Middle frontal gyrus (tissue), 1 donor: ENCODE data around the gene SSMEM1.
"Not testable (repeated sequence)": the region's sequence is repeated elsewhere in the genome, so short reads cannot be mapped to it uniquely, and the experiment has no call there.

Experiments
- DNase-seq: peaks from one replicate; pipeline ENCODE4 v3.0.0-alpha.2; 2015; ENCODE audit warnings: low spot score; ENCODE audit errors: extremely low spot score

SSMEM1 gene

GRCh38 chr7:130210181-130210935 is 2.7 kb downstream of the SSMEM1 start:
- no peak for DNase-seq

DNA sequence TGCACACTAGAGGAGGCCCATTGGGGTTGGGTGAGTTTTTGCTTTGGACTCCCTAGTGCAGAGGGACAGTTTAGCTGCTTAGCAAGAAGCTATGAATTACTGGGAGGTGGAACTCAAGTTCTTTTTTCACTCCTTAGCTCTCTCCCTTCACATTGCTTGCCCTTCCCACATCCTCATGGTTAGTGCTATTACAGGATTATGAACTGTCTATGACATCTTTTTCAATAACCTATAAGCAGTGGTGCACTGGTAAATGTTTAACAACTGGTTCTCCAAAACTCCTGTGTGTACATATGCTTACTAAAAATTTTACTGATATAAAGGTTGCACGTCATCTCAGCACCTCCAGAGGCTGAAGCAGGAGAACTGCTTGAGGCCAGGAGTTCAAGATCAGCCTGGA is 6.2 kb downstream of the SSMEM1 start:
- no peak for DNase-seq

DNA sequence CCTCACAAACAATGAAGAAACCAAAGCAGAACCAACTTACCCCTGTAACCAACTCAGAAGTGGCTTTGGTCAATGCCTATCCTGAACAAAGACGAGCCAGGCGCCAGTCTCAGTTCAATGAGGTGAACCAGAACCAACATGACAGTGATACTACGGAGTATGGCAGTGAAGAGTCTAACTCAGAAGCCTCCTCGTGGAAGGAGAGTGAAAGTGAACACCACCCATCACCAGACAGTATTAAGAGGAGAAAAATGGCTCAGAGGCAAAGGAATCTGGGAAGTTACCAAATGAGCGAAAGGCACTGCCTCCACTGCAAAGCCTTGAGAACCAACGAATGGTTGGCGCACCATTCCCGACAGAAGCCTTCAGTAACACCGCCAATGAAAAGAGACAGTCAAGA is 8.4 kb downstream of the SSMEM1 start:
- DNase-seq: no peak

- DNase-seq: no peak
These were observed 9.1 kb downstream of the SSMEM1 start for GRCh38 chr7:130216750-130217149.

GRCh38 chr7:130218806-130219620 is 11.4 kb downstream of the SSMEM1 start:
- no peak for DNase-seq

- no peak for DNase-seq
These were observed 12.2 kb downstream of the SSMEM1 start for GRCh38 chr7:130219871-130220270.

DNA sequence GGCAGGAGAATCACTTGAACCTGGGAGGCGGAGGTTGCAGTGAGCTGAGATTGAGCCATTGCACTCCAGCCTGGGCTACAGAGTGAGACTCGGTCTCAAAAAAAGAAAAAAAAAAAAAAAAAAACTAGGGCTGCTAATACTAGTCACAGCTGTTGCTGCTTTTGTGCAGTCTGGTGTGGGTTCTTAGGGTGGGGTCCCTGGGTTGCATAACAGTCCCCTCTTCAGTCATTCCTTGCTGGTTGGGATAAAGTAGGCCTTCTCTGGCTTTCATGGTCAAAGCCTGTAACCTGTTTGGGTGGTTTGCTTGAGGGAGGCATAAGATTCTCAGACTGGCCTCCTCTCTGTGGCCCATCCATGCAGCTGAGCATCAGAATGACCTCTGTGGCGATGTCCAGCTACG is 14.1 kb downstream of the SSMEM1 start:
- DNase-seq: no peak

- DNase-seq: no peak
These were observed 16.0 kb downstream of the SSMEM1 start for GRCh38 chr7:130223646-130224045.

DNA sequence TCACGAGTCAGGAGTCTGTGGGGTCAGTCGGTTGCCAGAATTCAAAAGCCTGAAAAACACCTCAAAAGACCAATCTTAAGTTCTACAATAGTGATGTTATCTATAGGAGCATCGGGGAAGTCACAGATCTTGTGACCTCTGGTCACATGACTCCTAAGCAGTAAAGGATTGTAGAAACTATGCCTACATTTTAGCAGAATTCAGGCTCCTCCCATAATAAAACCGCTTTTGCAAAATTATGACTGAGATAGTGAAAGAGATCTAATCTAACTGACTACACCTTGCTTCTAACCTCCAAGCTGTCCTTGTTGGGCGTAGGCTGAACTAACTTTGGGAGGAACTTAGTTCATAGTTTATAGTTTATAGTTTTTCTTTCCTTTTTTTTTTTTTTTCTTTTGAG is 16.6 kb downstream of the SSMEM1 start:
- no peak for DNase-seq

DNA sequence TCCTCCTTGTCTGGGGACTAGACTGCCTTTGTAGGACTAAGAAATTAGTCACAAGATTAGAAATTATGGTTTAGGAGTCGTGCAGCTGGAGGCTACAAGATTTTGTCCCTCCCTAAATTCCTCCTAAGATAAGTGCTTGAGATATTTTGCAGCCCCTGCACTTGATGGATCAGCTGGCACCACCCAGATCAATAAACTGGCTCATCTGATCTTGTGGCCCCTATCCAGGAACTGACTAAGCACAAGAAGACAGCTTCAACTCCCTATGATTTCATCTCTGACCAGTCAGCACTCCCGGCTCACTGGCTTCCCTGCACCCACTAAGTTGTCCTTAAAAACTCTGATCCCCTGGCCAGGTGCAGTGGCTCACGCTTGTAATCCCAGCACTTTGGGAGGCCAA is 17.3 kb downstream of the SSMEM1 start:
- DNase-seq: not testable (repeated sequence)

GRCh38 chr7:130226333-130226732 is 18.7 kb downstream of the SSMEM1 start:
- DNase-seq: no peak

GRCh38 chr7:130227883-130228575 is 20.4 kb downstream of the SSMEM1 start:
- no peak for DNase-seq

DNA sequence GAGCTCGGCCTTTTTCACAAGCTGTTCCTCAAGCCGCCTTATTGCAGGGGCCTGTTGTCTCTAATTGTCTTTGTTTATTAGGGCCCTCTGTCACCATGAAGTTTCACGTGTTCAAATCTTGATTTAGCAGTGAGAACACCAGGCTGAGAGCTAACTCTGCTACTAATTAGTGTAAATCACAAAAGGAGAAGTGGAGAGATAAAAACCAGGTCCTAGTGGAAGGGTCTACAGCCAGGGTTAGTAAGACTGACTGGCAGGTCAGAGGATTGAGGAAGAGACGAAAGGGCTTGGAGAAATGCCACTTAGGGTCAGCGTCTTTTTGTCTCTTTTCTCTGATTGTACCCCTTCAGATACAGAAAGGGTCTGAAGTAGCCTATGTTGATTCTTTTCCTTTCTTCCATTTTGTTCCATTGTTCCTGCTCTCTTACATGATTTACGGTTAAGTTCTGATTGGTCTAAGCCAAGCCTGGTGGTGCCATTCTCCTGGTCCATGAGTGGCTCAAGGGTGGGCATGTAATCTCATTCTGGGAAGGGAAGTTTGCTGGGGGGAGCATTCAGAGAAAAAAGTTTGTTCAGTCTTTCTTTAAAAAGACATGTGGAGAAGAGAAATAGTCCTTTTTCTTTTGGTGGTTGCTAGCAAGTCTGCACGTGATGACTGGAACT is 21.3 kb downstream of the SSMEM1 start:
- DNase-seq: no peak

DNA sequence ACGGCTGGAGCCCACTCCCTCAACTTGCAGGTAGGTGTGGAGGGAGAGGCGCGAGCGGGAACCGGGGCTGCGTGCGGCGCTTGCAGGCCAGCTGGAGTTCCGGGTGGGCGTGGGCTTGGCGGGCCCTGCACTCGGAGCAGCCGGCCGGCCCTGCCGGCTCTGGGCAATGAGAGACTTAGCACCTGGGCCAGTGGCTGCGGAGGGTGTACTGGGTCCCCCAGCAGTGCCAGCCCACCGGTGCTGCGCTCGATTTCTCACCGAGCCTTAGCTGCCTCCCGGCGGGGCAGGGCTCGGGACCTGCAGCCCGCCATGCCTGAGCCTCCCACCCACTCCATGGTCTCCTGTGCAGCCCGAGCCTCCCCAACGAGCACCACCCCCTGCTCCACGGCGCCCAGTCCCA is 22.3 kb downstream of the SSMEM1 start:
- not testable (repeated sequence) for DNase-seq

DNA sequence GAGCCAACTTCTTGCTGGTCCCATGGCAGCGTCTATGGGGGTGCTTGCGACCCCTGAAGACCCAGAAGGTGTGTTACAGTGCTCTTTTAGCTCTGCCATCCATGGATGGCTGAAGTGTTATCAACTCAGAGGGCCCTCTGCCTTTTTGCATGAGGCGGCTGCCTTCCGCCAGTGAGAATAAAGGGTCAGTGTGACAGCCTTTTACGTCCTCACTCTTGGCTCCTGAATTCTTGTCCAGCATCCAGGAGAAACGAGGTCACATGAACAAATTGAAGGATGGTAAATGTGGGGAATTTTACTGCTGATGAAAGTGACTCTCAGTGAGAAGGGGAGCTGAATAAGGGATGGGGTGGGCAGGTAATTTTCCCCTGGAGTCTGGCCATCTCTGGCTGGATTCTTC is 24.1 kb downstream of the SSMEM1 start:
- no peak for DNase-seq

DNA sequence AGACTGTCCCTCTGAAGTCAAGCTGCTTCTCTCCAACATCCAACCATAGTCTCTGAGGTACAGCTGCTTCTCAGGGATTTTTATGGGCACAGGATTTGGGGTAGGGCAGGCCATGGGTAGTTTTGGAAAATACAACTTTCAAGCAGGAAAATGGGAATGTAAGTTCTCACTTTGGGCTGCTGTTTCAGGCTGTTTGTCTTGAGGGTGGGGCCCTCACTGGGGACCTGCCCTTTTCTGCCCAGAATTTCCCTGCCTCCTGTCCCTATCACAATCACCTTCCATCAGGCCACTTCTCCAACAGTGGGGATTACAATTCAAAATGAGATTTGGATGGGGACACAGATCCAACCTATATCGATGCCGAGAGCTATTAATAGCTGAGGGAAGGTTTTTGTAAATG is 24.5 kb downstream of the SSMEM1 start:
- no peak for DNase-seq

GRCh38 chr7:130234078-130234477 is 26.4 kb downstream of the SSMEM1 start:
- no peak for DNase-seq

GRCh38 chr7:130236361-130236760 is 28.7 kb downstream of the SSMEM1 start:
- DNase-seq: not testable (repeated sequence)

GRCh38 chr7:130240240-130240639 is 32.6 kb downstream of the SSMEM1 start:
- DNase-seq: no peak

DNA sequence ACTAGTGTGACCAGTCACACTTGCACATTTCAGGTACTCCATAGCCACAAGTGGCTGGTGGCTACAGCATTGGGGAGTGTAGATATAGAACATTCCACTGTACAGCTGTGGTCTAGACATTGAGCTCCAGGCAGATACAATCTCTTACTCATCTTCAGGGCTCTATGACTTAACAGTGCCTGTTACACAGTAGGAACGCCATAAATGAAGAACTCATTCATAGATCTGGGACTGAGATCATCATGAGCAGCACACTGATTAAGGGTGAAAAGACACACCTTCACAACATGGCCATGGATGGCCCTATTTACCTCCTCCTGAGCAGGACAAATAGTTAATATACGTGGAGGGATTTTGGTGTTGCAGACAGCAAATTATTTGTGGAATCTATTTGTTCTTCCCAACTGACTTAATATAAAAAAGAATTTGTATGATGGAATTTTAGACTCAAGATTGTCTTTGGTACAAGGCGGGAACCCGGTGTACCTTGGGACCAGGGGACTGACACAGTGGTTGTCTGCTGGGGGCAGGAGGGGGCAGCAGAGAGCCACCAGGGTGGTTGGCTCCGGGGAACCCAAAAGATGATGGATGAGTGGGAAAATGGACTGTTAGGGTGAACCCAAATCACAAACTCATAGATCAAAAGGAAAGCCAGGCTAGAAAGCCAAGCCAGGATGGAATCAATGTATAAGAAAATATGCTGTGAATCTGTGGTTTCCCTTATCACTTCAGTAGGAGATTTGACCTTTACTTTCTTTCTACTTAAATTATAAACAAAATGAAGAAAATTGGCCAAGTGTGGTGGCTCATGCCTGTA is 34.7 kb downstream of the SSMEM1 start:
- DNase-seq: no peak

- not testable (repeated sequence) for DNase-seq
These were observed 35.8 kb downstream of the SSMEM1 start for GRCh38 chr7:130243486-130243885.
